GM18867 (cell line): ENCODE measurements around the gene ENKD1.

Experiments used
- ATAC-seq: cut with Tn5 transposase; IDR thresholded peaks from one replicate; pipeline ENCODE4 v1.9.1; 2021; ENCODE audit warnings: mild to moderate bottlenecking, moderate library complexity; ENCODE audit not compliant: unreplicated experiment

Gene ENKD1

GRCh38 chr16:67664258-67664657, 2.3 kb downstream of the ENKD1 start:
- no peak for ATAC-seq

- ATAC-seq, result no peak
Observed at GRCh38 chr16:67663877-67664222, 2.7 kb downstream of the ENKD1 start.

GRCh38 chr16:67663151-67663876, 3.2 kb downstream of the ENKD1 start:
- no peak for ATAC-seq

GRCh38 chr16:67662653-67663010, 3.9 kb downstream of the ENKD1 start:
- no peak for ATAC-seq

- ATAC-seq, result no peak
Observed at GRCh38 chr16:67661886-67662652, 4.5 kb downstream of the ENKD1 start.

GRCh38 chr16:67661101-67661761, 5.3 kb downstream of the ENKD1 start:
- ATAC-seq, result peak; percentile 0

- peak; percentile 70 for ATAC-seq
Observed at GRCh38 chr16:67660564-67661028, 6.0 kb downstream of the ENKD1 start, which contains the start of gene PARD6A. TSS of gene PARD6A (plus strand) at chr16:67660960. CDS start at chr16:67661039, 79 bp downstream.

GRCh38 chr16:67659675-67660563, 6.6 kb downstream of the ENKD1 start, which contains the start of gene ACD:
TSS of gene ACD (minus strand) at chr16:67660260. CDS start at chr16:67660220, 40 bp downstream.
- peak; percentile 61 for ATAC-seq

GRCh38 chr16:67658849-67659674, 7.5 kb downstream of the ENKD1 start:
- ATAC-seq, result no peak

GRCh38 chr16:67657751-67658518, 8.6 kb downstream of the ENKD1 start:
- ATAC-seq, result no peak

GRCh38 chr16:67657017-67657608, 9.4 kb downstream of the ENKD1 start:
- ATAC-seq, result no peak

- no peak for ATAC-seq
Observed at GRCh38 chr16:67656344-67657016, 10.1 kb downstream of the ENKD1 start.

GRCh38 chr16:67655363-67655762, 11.2 kb downstream of the ENKD1 start:
- ATAC-seq, result no peak

GRCh38 chr16:67654403-67654911, 12.1 kb downstream of the ENKD1 start:
- no peak for ATAC-seq

- no peak for ATAC-seq
Observed at GRCh38 chr16:67653789-67654402, 12.7 kb downstream of the ENKD1 start.

GRCh38 chr16:67653128-67653788, 13.3 kb downstream of the ENKD1 start:
- ATAC-seq, result no peak

- no peak for ATAC-seq
Observed at GRCh38 chr16:67652578-67653127, 13.9 kb downstream of the ENKD1 start.
